Measurements from ENCODE around the gene FAM170A.

GRCh38 chr5:119614838-119615237, 14.5 kb upstream of the FAM170A start:
- TF ChIP-seq CTCF (IDR thresholded peaks at IDR 0.05) (no peak), POLR2A (IDR thresholded peaks at IDR 0.05) (no peak)
